Measurements from ENCODE around the gene OR5M3.

The OR5M3 gene

DNA sequence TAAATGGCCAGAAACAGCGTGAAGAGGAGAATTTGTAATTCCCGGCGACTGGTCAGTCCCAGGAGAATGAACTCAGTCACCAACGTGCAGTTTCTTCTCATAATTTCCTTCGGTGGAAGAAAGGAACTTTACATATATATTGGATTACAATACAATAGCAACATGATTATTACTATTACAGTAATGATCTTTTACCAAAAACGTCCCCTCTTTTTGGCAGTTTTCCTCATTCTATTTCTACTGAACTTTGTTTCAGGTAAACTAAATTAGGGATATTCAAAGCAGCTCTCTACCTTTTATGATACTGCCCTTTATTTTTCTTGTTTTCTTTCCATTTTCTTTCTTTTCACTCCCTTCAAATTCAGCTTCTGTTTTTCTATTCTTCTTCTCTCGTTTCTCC, 18.1 kb upstream of the OR5M3 start, which contains the start of gene OR5M8:
TSS of gene OR5M8 (minus strand) at position 101 of the 400 bp plus-strand sequence. CDS start at position 101, 0 bp downstream.
- DNase-seq (ENCODE audit: low read depth in 1 of 2, low spot score in 1 of 2) = no peak
- TF ChIP-seq GABPA (IDR thresholded peaks at IDR 0.05; ENCODE audit: low read depth) (no peak), SPI1 (IDR thresholded peaks at IDR 0.05; ENCODE audit: borderline replicate concordance, low read depth) (no peak), CTCF (IDR thresholded peaks at IDR 0.05; ENCODE audit: insufficient read depth, low read length) (no peak), POLR2AphosphoS5 (IDR thresholded peaks at IDR 0.05; ENCODE audit: low read depth) (no peak)
- TF ChIP-seq, protein P1, sequence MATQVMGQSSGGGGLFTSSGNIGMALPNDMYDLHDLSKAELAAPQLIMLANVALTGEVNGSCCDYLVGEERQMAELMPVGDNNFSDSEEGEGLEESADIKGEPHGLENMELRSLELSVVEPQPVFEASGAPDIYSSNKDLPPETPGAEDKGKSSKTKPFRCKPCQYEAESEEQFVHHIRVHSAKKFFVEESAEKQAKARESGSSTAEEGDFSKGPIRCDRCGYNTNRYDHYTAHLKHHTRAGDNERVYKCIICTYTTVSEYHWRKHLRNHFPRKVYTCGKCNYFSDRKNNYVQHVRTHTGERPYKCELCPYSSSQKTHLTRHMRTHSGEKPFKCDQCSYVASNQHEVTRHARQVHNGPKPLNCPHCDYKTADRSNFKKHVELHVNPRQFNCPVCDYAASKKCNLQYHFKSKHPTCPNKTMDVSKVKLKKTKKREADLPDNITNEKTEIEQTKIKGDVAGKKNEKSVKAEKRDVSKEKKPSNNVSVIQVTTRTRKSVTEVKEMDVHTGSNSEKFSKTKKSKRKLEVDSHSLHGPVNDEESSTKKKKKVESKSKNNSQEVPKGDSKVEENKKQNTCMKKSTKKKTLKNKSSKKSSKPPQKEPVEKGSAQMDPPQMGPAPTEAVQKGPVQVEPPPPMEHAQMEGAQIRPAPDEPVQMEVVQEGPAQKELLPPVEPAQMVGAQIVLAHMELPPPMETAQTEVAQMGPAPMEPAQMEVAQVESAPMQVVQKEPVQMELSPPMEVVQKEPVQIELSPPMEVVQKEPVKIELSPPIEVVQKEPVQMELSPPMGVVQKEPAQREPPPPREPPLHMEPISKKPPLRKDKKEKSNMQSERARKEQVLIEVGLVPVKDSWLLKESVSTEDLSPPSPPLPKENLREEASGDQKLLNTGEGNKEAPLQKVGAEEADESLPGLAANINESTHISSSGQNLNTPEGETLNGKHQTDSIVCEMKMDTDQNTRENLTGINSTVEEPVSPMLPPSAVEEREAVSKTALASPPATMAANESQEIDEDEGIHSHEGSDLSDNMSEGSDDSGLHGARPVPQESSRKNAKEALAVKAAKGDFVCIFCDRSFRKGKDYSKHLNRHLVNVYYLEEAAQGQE (IDR thresholded peaks at IDR 0.05; ENCODE audit: insufficient replicate concordance, low read depth) = no peak
- no peaks in the 10 kb centered on the region for H3K27me3 ChIP-seq (ENCODE audit: insufficient read depth, poor library complexity, severe bottlenecking)
- H3K4me3 ChIP-seq (replicated peaks; ENCODE audit: insufficient read depth, low read length) = no peak within 1 kb of the TSS
- H3K27ac ChIP-seq (replicated peaks) = no peak within 1 kb of the TSS

GRCh38 chr11:56486801-56487200, 13.6 kb upstream of the OR5M3 start:
- TF ChIP-seq, protein P1 (IDR thresholded peaks at IDR 0.05; ENCODE audit: insufficient replicate concordance, low read depth) = no peak
- TF ChIP-seq GABPA (IDR thresholded peaks at IDR 0.05; ENCODE audit: low read depth) (no peak), CTCF (IDR thresholded peaks at IDR 0.05; ENCODE audit: insufficient read depth, low read length) (no peak), SPI1 (IDR thresholded peaks at IDR 0.05; ENCODE audit: borderline replicate concordance, low read depth) (no peak)
- H3K27ac ChIP-seq (replicated peaks) = no peak overlapping the region
- no peak for DNase-seq (ENCODE audit: low read depth in 1 of 2, low spot score in 1 of 2)
- H3K4me3 ChIP-seq (replicated peaks; ENCODE audit: insufficient read depth, low read length) = no peak overlapping the region
- H3K27me3 ChIP-seq (ENCODE audit: insufficient read depth, poor library complexity, severe bottlenecking) = no peaks in the 10 kb centered on the region

DNA sequence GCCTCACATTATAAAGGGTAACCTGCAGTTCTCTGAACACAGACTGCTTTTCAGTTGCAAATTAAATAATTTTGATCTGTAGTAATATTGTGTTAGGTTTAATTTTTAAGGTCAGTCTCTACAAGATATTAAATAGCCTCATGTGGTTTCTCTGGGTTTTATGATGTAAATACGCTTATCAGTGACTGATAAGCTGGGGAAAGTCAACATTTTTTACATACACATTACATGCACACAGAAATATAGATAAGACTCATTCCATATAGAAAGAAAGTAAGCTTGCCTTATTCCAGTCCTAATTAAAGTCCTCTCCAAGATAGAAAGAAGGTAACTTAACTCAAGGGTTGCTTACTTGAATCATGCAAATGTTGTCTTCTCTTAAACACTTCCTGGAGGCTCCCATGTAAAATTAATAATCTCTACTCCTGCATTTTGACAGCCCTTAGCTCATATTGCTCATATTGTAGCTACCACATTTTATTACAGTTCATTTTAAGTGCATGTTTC, 1.6 kb upstream of the OR5M3 start:
- Histone ChIP-seq H3K27me3 (ENCODE audit: insufficient read depth, poor library complexity, severe bottlenecking) (no peaks in the 10 kb centered on the region), H3K27ac (replicated peaks) (no peak overlapping the region), H3K4me3 (replicated peaks; ENCODE audit: insufficient read depth, low read length) (no peak overlapping the region)
- TF ChIP-seq POLR2AphosphoS5 (IDR thresholded peaks at IDR 0.05; ENCODE audit: low read depth) = no peak
- no peak for TF ChIP-seq CTCF (IDR thresholded peaks at IDR 0.05; ENCODE audit: insufficient read depth, low read length)
- TF ChIP-seq, protein P1 (IDR thresholded peaks at IDR 0.05; ENCODE audit: insufficient replicate concordance, low read depth) = no peak
- no peak for TF ChIP-seq SPI1 (IDR thresholded peaks at IDR 0.05; ENCODE audit: borderline replicate concordance, low read depth)
- no peak for TF ChIP-seq GABPA (IDR thresholded peaks at IDR 0.05; ENCODE audit: low read depth)
- DNase-seq (ENCODE audit: low read depth in 1 of 2, low spot score in 1 of 2) = no peak
